Lower leg skin (tissue), 3 donors: ENCODE data around the gene PTPRN2.

ENCODE experiments used
- POLR2A ChIP-seq, 2 donors: fragments of 450-650 bp; IDR thresholded peaks; one replicate each; pipeline ENCODE4 v1.6.1; 2016 to 2017; ENCODE audit warnings: antibody characterized with exemption in 2 of 2, mild to moderate bottlenecking in 1 of 2, moderate library complexity in 1 of 2
- TF ChIP-seq, protein P1 (sequence below), 3 donors: fragments of 450-650 bp; IDR thresholded peaks; one replicate each; pipeline ENCODE4 v1.5.1; 2016; ENCODE audit warnings: antibody characterized with exemption in 3 of 3, mild to moderate bottlenecking in 3 of 3, moderate library complexity in 2 of 3

- TF ChIP-seq, protein P1, sequence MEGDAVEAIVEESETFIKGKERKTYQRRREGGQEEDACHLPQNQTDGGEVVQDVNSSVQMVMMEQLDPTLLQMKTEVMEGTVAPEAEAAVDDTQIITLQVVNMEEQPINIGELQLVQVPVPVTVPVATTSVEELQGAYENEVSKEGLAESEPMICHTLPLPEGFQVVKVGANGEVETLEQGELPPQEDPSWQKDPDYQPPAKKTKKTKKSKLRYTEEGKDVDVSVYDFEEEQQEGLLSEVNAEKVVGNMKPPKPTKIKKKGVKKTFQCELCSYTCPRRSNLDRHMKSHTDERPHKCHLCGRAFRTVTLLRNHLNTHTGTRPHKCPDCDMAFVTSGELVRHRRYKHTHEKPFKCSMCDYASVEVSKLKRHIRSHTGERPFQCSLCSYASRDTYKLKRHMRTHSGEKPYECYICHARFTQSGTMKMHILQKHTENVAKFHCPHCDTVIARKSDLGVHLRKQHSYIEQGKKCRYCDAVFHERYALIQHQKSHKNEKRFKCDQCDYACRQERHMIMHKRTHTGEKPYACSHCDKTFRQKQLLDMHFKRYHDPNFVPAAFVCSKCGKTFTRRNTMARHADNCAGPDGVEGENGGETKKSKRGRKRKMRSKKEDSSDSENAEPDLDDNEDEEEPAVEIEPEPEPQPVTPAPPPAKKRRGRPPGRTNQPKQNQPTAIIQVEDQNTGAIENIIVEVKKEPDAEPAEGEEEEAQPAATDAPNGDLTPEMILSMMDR (IDR thresholded peaks at IDR 0.05), result no peak
- TF ChIP-seq POLR2A (IDR thresholded peaks at IDR 0.05), result no peak
These were observed 807.3 kb downstream of the PTPRN2 start for GRCh38 chr7:157780312-157780711.
